Mucosa of descending colon (tissue), 3 donors: ENCODE results near the gene FNDC3A. TPM values are rescaled to one million over a fixed set of nuclear protein-coding genes. Genes with fewer than 3 reads are reported as not detected.
"Not testable (repeated sequence)": the region's sequence is repeated elsewhere in the genome, so short reads cannot be mapped to it uniquely, and the experiment has no call there.

Experiments used
- ATAC-seq: fragments of 200-7000 bp; cut with Tn5 transposase; one replicate; pipeline ENCODE4 v1.9.1; 2020; ENCODE audit warnings: mild to moderate bottlenecking, moderate library complexity
- DNase-seq, 3 donors: peaks; one replicate each; pipeline ENCODE4 v3.0.0-alpha.2; 2020
- H3K36me3 ChIP-seq: fragments of 200-600 bp; one replicate; pipeline ENCODE4 v1.8.0; 2021; ENCODE audit warnings: low read depth, mild to moderate bottlenecking
- H3K4me1 ChIP-seq: fragments of 200-600 bp; one replicate; pipeline ENCODE4 v1.8.0; 2021; ENCODE audit warnings: low read depth, mild to moderate bottlenecking
- H3K4me3 ChIP-seq: fragments of 200-600 bp; one replicate; pipeline ENCODE4 v1.8.0; 2021; ENCODE audit warnings: mild to moderate bottlenecking
- H3K9me3 ChIP-seq: fragments of 200-600 bp; one replicate; pipeline ENCODE4 v1.8.0; 2021; ENCODE audit warnings: mild to moderate bottlenecking
- CTCF ChIP-seq: fragments of 200-600 bp; IDR thresholded peaks from one replicate; pipeline ENCODE4 v1.8.0; 2022; ENCODE audit warnings: antibody characterized with exemption, mild to moderate bottlenecking
- intact Hi-C, 2 donors: fragments of 100-400 bp; cut with DNase I in 1 of 2; cut with micrococcal nuclease in 1 of 2; formaldehyde crosslinking; loops; one replicate each; pipeline versions ENCODE4 v1.11.0 to v1.11.1; 2022; cut with DNase I, micrococcal nuclease
- total RNA-seq, 3 donors: library from RNA; stranded (reverse); fragmentation: NEBNext Ultra II Directional in 2 of 3; extraction: Animal tissue kit (Norgen Biotek cat#: 25700) in 2 of 3; gene quantifications; one replicate each; pipeline versions ENCODE4 v1.2.1 to v1.2.4, GENCODE V29; 2021 to 2023
- donor health status: DM: no; HTN: no; CAD: no; lungs with moderate emphysema.
- donor health status: DM: no; HTN: no; CAD: no.
- donor health status: DM: no; HTN: yes; CAD: no.

The FNDC3A gene
- total RNA-seq, 3 donors from 2014 or later: 46.6 to 63.6 (median 47.3) TPM

GRCh38 chr13:49116873-49117272 lies 141.2 kb downstream of the FNDC3A start:
- no peak for TF ChIP-seq CTCF
- Histone ChIP-seq H3K9me3 (no peaks in the 10 kb centered on the region), H3K4me3 (no peak overlapping the region), H3K4me1 (peaks cover 11% of the 10 kb centered on the region), H3K36me3 (no peaks in the 10 kb centered on the region)
- intact Hi-C loops: no loop called here
- ATAC-seq: peak; percentile 69
- DNase-seq: no peak

- H3K4me1 ChIP-seq, DNase-seq, H3K9me3 ChIP-seq, H3K4me3 ChIP-seq, intact Hi-C loops, ATAC-seq, H3K36me3 ChIP-seq: not testable (repeated sequence)
Measured at GRCh38 chr13:49118455-49118854, 142.7 kb downstream of the FNDC3A start.

GRCh38 chr13:49124693-49125304 lies 149.1 kb downstream of the FNDC3A start:
- no peaks in the 10 kb centered on the region for H3K9me3 ChIP-seq
- no peak overlapping the region for H3K4me3 ChIP-seq
- DNase-seq (no peak), ATAC-seq (peak; percentile 54)
- no peak for TF ChIP-seq CTCF
- intact Hi-C loops: loop anchor here in 1 of 2 donors (10.0 kb wide), 1 partner anchor 150 kb away; the partner anchor contains the start of gene FNDC3A
- H3K4me1 ChIP-seq: no peaks in the 10 kb centered on the region
- no peaks in the 10 kb centered on the region for H3K36me3 ChIP-seq

GRCh38 chr13:49125964-49126524 lies 150.3 kb downstream of the FNDC3A start:
- Histone ChIP-seq H3K9me3 (no peaks in the 10 kb centered on the region), H3K36me3 (no peaks in the 10 kb centered on the region), H3K4me1 (no peaks in the 10 kb centered on the region), H3K4me3 (no peak overlapping the region)
- intact Hi-C loops: loop anchor here in 1 of 2 donors (10.0 kb wide), 1 partner anchor 151 kb away; the partner anchor contains the start of gene FNDC3A
- ATAC-seq (no peak), DNase-seq (no peak)
- no peak for TF ChIP-seq CTCF

- Histone ChIP-seq H3K36me3 (no peaks in the 10 kb centered on the region), H3K4me1 (peaks cover 5% of the 10 kb centered on the region), H3K4me3 (no peak overlapping the region), H3K9me3 (no peaks in the 10 kb centered on the region)
- intact Hi-C loops: no loop called here
- no peak for TF ChIP-seq CTCF
- no peak for DNase-seq
- ATAC-seq: peak; percentile 31
Measured at GRCh38 chr13:49132479-49133002, 156.8 kb downstream of the FNDC3A start.

GRCh38 chr13:49134305-49134704 lies 158.6 kb downstream of the FNDC3A start:
- ATAC-seq: peak; percentile 43
- DNase-seq: no peak
- intact Hi-C loops: no loop called here
- no peak for TF ChIP-seq CTCF
- Histone ChIP-seq H3K4me3 (no peak overlapping the region), H3K4me1 (peaks cover 5% of the 10 kb centered on the region), H3K9me3 (no peaks in the 10 kb centered on the region), H3K36me3 (no peaks in the 10 kb centered on the region)

GRCh38 chr13:49137138-49137643 lies 161.5 kb downstream of the FNDC3A start:
- ATAC-seq, H3K36me3 ChIP-seq, H3K4me3 ChIP-seq, DNase-seq, intact Hi-C loops, H3K9me3 ChIP-seq, H3K4me1 ChIP-seq: not testable (repeated sequence)
